Measurements from ENCODE around the gene FABP1. TPM values are rescaled to one million over a fixed set of nuclear protein-coding genes. Genes with fewer than 3 reads are reported as not detected.

Gene FABP1
- total and polyA plus RNA-seq, 2 donors (not counting 1 experiment from before 2014, with no cell fraction given) = not detected

- H3K4me3 Mint-ChIP-seq = no peak overlapping the region
- Histone ChIP-seq H3K4me3 (ENCODE audit: control extremely low read depth in 1 of 5, extremely low read depth in 1 of 5, insufficient read depth in 1 of 5, low read depth in 2 of 5, low read length in 4 of 5) (no peak overlapping the region), H3K27ac (ENCODE audit: low read length in 2 of 2) (no peak overlapping the region), H3K36me3 (replicated peaks in 1 of 2; ENCODE audit: control extremely low read depth in 1 of 2, control insufficient read depth in 1 of 2, extremely low read depth in 1 of 2, insufficient read depth in 2 of 2, low read length in 1 of 2) (no peaks in the 10 kb centered on the region), H3K4me2 (replicated peaks; ENCODE audit: low read depth, low read length, poor library complexity, severe bottlenecking) (no peak overlapping the region), H3K9me3 (ENCODE audit: control extremely low read depth in 1 of 3, control insufficient read depth in 2 of 3, insufficient read depth in 1 of 3, low read length in 2 of 3) (no peaks in the 10 kb centered on the region), H3K79me2 (ENCODE audit: control insufficient read depth, insufficient read depth, low read length) (no peaks in the 10 kb centered on the region), H3K4me1 (ENCODE audit: control insufficient read depth in 2 of 2, insufficient read depth in 2 of 2, low read length in 2 of 2) (peaks cover 9 to 12% of the 10 kb centered on the region in 2 donors), H4K20me1 (ENCODE audit: control insufficient read depth, insufficient read depth, low read length, poor library complexity, severe bottlenecking) (no peaks in the 10 kb centered on the region), H3K9ac (ENCODE audit: low read length) (no peak overlapping the region), H2AFZ (ENCODE audit: insufficient read depth, low read depth, low read length, poor library complexity, severe bottlenecking) (no peak overlapping the region), H3K27me3 (replicated peaks in 1 of 4; ENCODE audit: control extremely low read depth in 1 of 4, control insufficient read depth in 3 of 4, insufficient read depth in 4 of 4, low read length in 3 of 4) (no peaks in the 10 kb centered on the region)
- TF ChIP-seq CTCF (IDR thresholded peaks at IDR 0.05) (no peak), EZH2 (IDR thresholded peaks at IDR 0.05; ENCODE audit: borderline replicate concordance, insufficient read depth, low read depth, low read length, poor library complexity, severe bottlenecking) (no peak)
- intact Hi-C loops (cut with micrococcal nuclease) = no loop called here
- no peaks in the 10 kb centered on the region for H3K9me3 Mint-ChIP-seq (ENCODE audit: insufficient read depth)
- peaks cover 7% of the 10 kb centered on the region for H3K27me3 Mint-ChIP-seq
- WGBS (ENCODE audit: insufficient coverage) = no CpG with 5 or more reads among the region's 3 CpGs
- no peak overlapping the region for H3K27ac Mint-ChIP-seq
- ChIA-PET POLR2A (no interaction called here), CTCF (no interaction called here)
- no peak for ATAC-seq (ENCODE audit: low read depth)
- DNase-seq = no peak
- H3K4me1 Mint-ChIP-seq = peaks cover 12% of the 10 kb centered on the region
These were observed 32.8 kb downstream of the FABP1 start for GRCh38 chr2:88095022-88095421.

- H3K27ac ChIP-seq (ENCODE audit: low read length in 2 of 2) = no peak overlapping the region
- no peaks in the 10 kb centered on the region for H3K36me3 ChIP-seq (replicated peaks in 1 of 2; ENCODE audit: control extremely low read depth in 1 of 2, control insufficient read depth in 1 of 2, extremely low read depth in 1 of 2, insufficient read depth in 2 of 2, low read length in 1 of 2)
- TF ChIP-seq CTCF (IDR thresholded peaks at IDR 0.05) (no peak), EZH2 (IDR thresholded peaks at IDR 0.05; ENCODE audit: borderline replicate concordance, insufficient read depth, low read depth, low read length, poor library complexity, severe bottlenecking) (no peak)
- no peaks in the 10 kb centered on the region for H3K27me3 ChIP-seq (replicated peaks in 1 of 4; ENCODE audit: control extremely low read depth in 1 of 4, control insufficient read depth in 3 of 4, insufficient read depth in 4 of 4, low read length in 3 of 4)
- H3K4me1 ChIP-seq (ENCODE audit: control insufficient read depth in 2 of 2, insufficient read depth in 2 of 2, low read length in 2 of 2) = peaks cover 9 to 15% of the 10 kb centered on the region in 2 donors
- intact Hi-C loops (cut with micrococcal nuclease) = no loop called here
- H3K9me3 Mint-ChIP-seq (ENCODE audit: insufficient read depth) = no peaks in the 10 kb centered on the region
- H3K9me3 ChIP-seq (ENCODE audit: control extremely low read depth in 1 of 3, control insufficient read depth in 2 of 3, insufficient read depth in 1 of 3, low read length in 2 of 3) = no peaks in the 10 kb centered on the region
- no peak overlapping the region for H3K4me3 ChIP-seq (ENCODE audit: control extremely low read depth in 1 of 5, extremely low read depth in 1 of 5, insufficient read depth in 1 of 5, low read depth in 2 of 5, low read length in 4 of 5)
- H3K4me2 ChIP-seq (replicated peaks; ENCODE audit: low read depth, low read length, poor library complexity, severe bottlenecking) = no peak overlapping the region
- peaks cover 7% of the 10 kb centered on the region for H3K27me3 Mint-ChIP-seq
- H3K27ac Mint-ChIP-seq = no peak overlapping the region
- ChIA-PET POLR2A (no interaction called here), CTCF (no interaction called here)
- peaks cover 16% of the 10 kb centered on the region for H3K4me1 Mint-ChIP-seq
- no peak overlapping the region for H2AFZ ChIP-seq (ENCODE audit: insufficient read depth, low read depth, low read length, poor library complexity, severe bottlenecking)
- no peak overlapping the region for H3K4me3 Mint-ChIP-seq
- ATAC-seq (ENCODE audit: low read depth) (no peak), DNase-seq (no peak)
- no peaks in the 10 kb centered on the region for H4K20me1 ChIP-seq (ENCODE audit: control insufficient read depth, insufficient read depth, low read length, poor library complexity, severe bottlenecking)
- H3K9ac ChIP-seq (ENCODE audit: low read length) = no peak overlapping the region
- no peaks in the 10 kb centered on the region for H3K79me2 ChIP-seq (ENCODE audit: control insufficient read depth, insufficient read depth, low read length)
These were observed 35.1 kb downstream of the FABP1 start for GRCh38 chr2:88092773-88093172.
